H9 (cell line): ENCODE results near the gene SH3RF3. TPM values are rescaled to one million over a fixed set of nuclear protein-coding genes. Genes with fewer than 3 reads are reported as not detected.

Source experiments
- DNase-seq: peaks from one replicate; pipeline ENCODE4 v3.0.0-alpha.2; 2017
- H2AFZ ChIP-seq: one replicate; pipeline ENCODE4 v1.6.1; 2013; ENCODE audit warnings: mild to moderate bottlenecking, low read length, control low read depth, moderate library complexity
- H2AK5ac ChIP-seq: 2 replicates; pipeline ENCODE4 v1.6.1; 2013; ENCODE audit warnings: low read length, control low read depth, mixed read lengths; ENCODE audit not compliant: insufficient read length
- H2BK120ac ChIP-seq: one replicate; pipeline ENCODE4 v1.6.1; 2013; ENCODE audit warnings: low read depth, mild to moderate bottlenecking, low read length, control low read depth, inconsistent platforms; ENCODE audit not compliant: poor library complexity, severe bottlenecking
- H2BK12ac ChIP-seq: 2 replicates; pipeline ENCODE4 v1.6.1; 2013; ENCODE audit warnings: low read length, control low read depth, mixed read lengths, low read depth; ENCODE audit not compliant: insufficient read length
- H2BK15ac ChIP-seq: 2 replicates; pipeline ENCODE4 v1.6.1; 2013; ENCODE audit warnings: low read depth, low read length, control low read depth
- H2BK20ac ChIP-seq: one replicate; pipeline ENCODE4 v1.6.1; 2013; ENCODE audit warnings: low read depth, mild to moderate bottlenecking, low read length, control low read depth, inconsistent platforms; ENCODE audit not compliant: poor library complexity, severe bottlenecking
- H2BK5ac ChIP-seq: 2 replicates; pipeline ENCODE4 v1.6.1; 2013; ENCODE audit warnings: low read length, control low read depth, mixed read lengths; ENCODE audit not compliant: insufficient read length
- H3K14ac ChIP-seq: 2 replicates; pipeline ENCODE4 v1.6.1; 2013; ENCODE audit warnings: low read length, control low read depth; ENCODE audit not compliant: insufficient read depth
- H3K18ac ChIP-seq: 2 replicates; pipeline ENCODE4 v1.6.1; 2013; ENCODE audit warnings: low read depth, mild to moderate bottlenecking, mixed read lengths, low read length, control low read depth; ENCODE audit not compliant: insufficient read length
- H3K23ac ChIP-seq: 2 replicates; pipeline ENCODE4 v1.6.1; 2013; ENCODE audit warnings: low read length, control low read depth, mixed read lengths, low read depth; ENCODE audit not compliant: insufficient read length
- H3K23me2 ChIP-seq: 2 replicates; pipeline ENCODE4 v1.6.1; 2013; ENCODE audit warnings: low read depth, mild to moderate bottlenecking, mixed read lengths, low read length, control low read depth; ENCODE audit not compliant: insufficient read length, poor library complexity, severe bottlenecking
- H3K27ac ChIP-seq: 2 replicates; pipeline ENCODE4 v1.5.1; 2013; ENCODE audit warnings: low read length, control low read depth, mixed read lengths, low read depth; ENCODE audit not compliant: insufficient read length
- H3K27me3 ChIP-seq: 2 replicates; pipeline ENCODE4 v1.6.1; 2013; ENCODE audit warnings: low read length, control low read depth, inconsistent platforms; ENCODE audit not compliant: insufficient read depth
- H3K4ac ChIP-seq: 2 replicates; pipeline ENCODE4 v1.6.1; 2013; ENCODE audit warnings: low read depth, mild to moderate bottlenecking, control low read depth, inconsistent platforms, low read length, moderate library complexity
- H3K4me1 ChIP-seq: 2 replicates; pipeline ENCODE4 v1.6.1; 2013; ENCODE audit warnings: low read length, control low read depth, inconsistent platforms; ENCODE audit not compliant: insufficient read depth
- H3K4me2 ChIP-seq: 2 replicates; pipeline ENCODE4 v1.6.1; 2013; ENCODE audit warnings: low read length, control low read depth, mixed read lengths; ENCODE audit not compliant: insufficient read length, insufficient read depth
- H3K56ac ChIP-seq: 2 replicates; pipeline ENCODE4 v1.6.1; 2013; ENCODE audit warnings: low read depth, mild to moderate bottlenecking, mixed read lengths, low read length, control low read depth; ENCODE audit not compliant: insufficient read length
- H3K79me1 ChIP-seq: 2 replicates; pipeline ENCODE4 v1.6.1; 2013; ENCODE audit warnings: low read depth, mild to moderate bottlenecking, moderate library complexity, low read length, control low read depth, inconsistent platforms; ENCODE audit not compliant: insufficient read depth, poor library complexity, severe bottlenecking
- H3K79me2 ChIP-seq: 2 replicates; pipeline ENCODE4 v1.6.1; 2013; ENCODE audit warnings: low read length, control low read depth, inconsistent platforms; ENCODE audit not compliant: insufficient read depth
- H3K9ac ChIP-seq: 2 replicates; pipeline ENCODE4 v1.6.1; 2013; ENCODE audit warnings: low read length, control low read depth, mixed read lengths; ENCODE audit not compliant: insufficient read length; ENCODE audit errors: extremely low read depth
- H3K9me3 ChIP-seq: one replicate; pipeline ENCODE4 v1.6.1; 2013; ENCODE audit warnings: low read depth, low read length, inconsistent platforms; ENCODE audit not compliant: control insufficient read depth
- H3T11ph ChIP-seq: one replicate; pipeline ENCODE4 v1.6.1; 2013; ENCODE audit warnings: mild to moderate bottlenecking, low read length, control low read depth, inconsistent platforms
- H4K20me1 ChIP-seq: one replicate; pipeline ENCODE4 v1.6.1; 2013; ENCODE audit not compliant: control insufficient read depth, insufficient read length, insufficient read depth
- H4K5ac ChIP-seq: 2 replicates; pipeline ENCODE4 v1.6.1; 2013; ENCODE audit warnings: low read depth, mild to moderate bottlenecking, mixed read lengths, low read length, control low read depth; ENCODE audit not compliant: insufficient read length
- H4K8ac ChIP-seq: replicated peaks from 2 replicates; pipeline ENCODE4 v1.6.1; 2013; ENCODE audit warnings: low read length, control low read depth, mixed read lengths, low read depth; ENCODE audit not compliant: insufficient read length
- H4K91ac ChIP-seq: 2 replicates; pipeline ENCODE4 v1.6.1; 2013; ENCODE audit warnings: low read depth, mild to moderate bottlenecking, moderate library complexity, mixed read lengths, low read length, control low read depth; ENCODE audit not compliant: insufficient read length
- H3K27ac Mint-ChIP-seq, 3 experiments: 2 replicates in 2 of 3; 3 replicates in 1 of 3; pipeline ENCODE4 v1.8.0; 2020 to 2021; ENCODE audit warnings: mixed read lengths in 3 of 3, mild to moderate bottlenecking in 1 of 3, moderate library complexity in 1 of 3
- H3K27me3 Mint-ChIP-seq: 2 replicates; pipeline ENCODE4 v1.8.0; 2021; ENCODE audit warnings: low read depth, mild to moderate bottlenecking, moderate library complexity, mixed read lengths
- H3K36me3 Mint-ChIP-seq, 3 experiments: 2 replicates in 2 of 3; 3 replicates in 1 of 3; pipeline ENCODE4 v1.8.0; 2020 to 2021; ENCODE audit warnings: low read depth in 3 of 3, mixed read lengths in 3 of 3; ENCODE audit not compliant: insufficient read depth in 1 of 3
- H3K4me1 Mint-ChIP-seq, 2 experiments: 2 replicates each; pipeline ENCODE4 v1.8.0; 2020; ENCODE audit warnings: mixed read lengths in 2 of 2
- H3K4me3 Mint-ChIP-seq, 2 experiments: 2 replicates in 1 of 2; 3 replicates in 1 of 2; pipeline ENCODE4 v1.8.0; 2020 to 2021; ENCODE audit warnings: mild to moderate bottlenecking in 2 of 2, mixed read lengths in 2 of 2, moderate library complexity in 1 of 2
- H3K9me3 Mint-ChIP-seq, 2 experiments: 2 replicates in 1 of 2; 3 replicates in 1 of 2; pipeline ENCODE4 v1.8.0; 2020; ENCODE audit warnings: mild to moderate bottlenecking in 2 of 2, mixed read lengths in 2 of 2, moderate library complexity in 1 of 2
- WGBS: extraction: QIAGEN DNeasy Blood & Tissue Kit; methylation state at CpG from one replicate; pipeline ENCODE4 v1.1.7; 2013; ENCODE audit warnings: missing lambda C conversion rate, low lambda C conversion rate, mixed read lengths; ENCODE audit not compliant: insufficient read length; ENCODE audit errors: extremely low coverage; 5-methylcytosine and 5-hydroxymethylcytosine counted together
- total RNA-seq: library from RNA; stranded (reverse); gene quantifications from 2 replicates; pipeline ENCODE4 v1.2.1, GENCODE V29; 2021
- TF ChIP-seq, protein P1 (sequence below): fragments of 200-600 bp; sonication (generic); conservative IDR thresholded peaks from 3 replicates; pipeline ENCODE4 v1.8.0; 2021; ENCODE audit warnings: antibody characterized with exemption, mild to moderate bottlenecking

SH3RF3 gene
- total RNA-seq, 1 experiment from 2014 or later, result 0.46 TPM

- H3K23ac ChIP-seq, result no peak overlapping the region
- H3K18ac ChIP-seq, result no peak overlapping the region
- Mint-ChIP-seq H3K9me3 (no peaks in the 10 kb centered on the region), H3K27ac (no peak overlapping the region), H3K36me3 (no peaks in the 10 kb centered on the region), H3K4me3 (no peak overlapping the region), H3K4me1 (no peaks in the 10 kb centered on the region), H3K27me3 (no peaks in the 10 kb centered on the region; the same call in none of the 2 replicates)
- no peaks in the 10 kb centered on the region for H3K79me1 ChIP-seq
- no peaks in the 10 kb centered on the region for H3K79me2 ChIP-seq
- H3K4ac ChIP-seq, result no peak overlapping the region
- no peaks in the 10 kb centered on the region for H3K9me3 ChIP-seq
- no peak overlapping the region for H3K27ac ChIP-seq
- no peak overlapping the region for H3K9ac ChIP-seq
- H4K91ac ChIP-seq, result no peak overlapping the region
- no peak overlapping the region for H2AK5ac ChIP-seq
- TF ChIP-seq, protein P1, sequence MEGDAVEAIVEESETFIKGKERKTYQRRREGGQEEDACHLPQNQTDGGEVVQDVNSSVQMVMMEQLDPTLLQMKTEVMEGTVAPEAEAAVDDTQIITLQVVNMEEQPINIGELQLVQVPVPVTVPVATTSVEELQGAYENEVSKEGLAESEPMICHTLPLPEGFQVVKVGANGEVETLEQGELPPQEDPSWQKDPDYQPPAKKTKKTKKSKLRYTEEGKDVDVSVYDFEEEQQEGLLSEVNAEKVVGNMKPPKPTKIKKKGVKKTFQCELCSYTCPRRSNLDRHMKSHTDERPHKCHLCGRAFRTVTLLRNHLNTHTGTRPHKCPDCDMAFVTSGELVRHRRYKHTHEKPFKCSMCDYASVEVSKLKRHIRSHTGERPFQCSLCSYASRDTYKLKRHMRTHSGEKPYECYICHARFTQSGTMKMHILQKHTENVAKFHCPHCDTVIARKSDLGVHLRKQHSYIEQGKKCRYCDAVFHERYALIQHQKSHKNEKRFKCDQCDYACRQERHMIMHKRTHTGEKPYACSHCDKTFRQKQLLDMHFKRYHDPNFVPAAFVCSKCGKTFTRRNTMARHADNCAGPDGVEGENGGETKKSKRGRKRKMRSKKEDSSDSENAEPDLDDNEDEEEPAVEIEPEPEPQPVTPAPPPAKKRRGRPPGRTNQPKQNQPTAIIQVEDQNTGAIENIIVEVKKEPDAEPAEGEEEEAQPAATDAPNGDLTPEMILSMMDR, result no peak
- H4K20me1 ChIP-seq, result no peaks in the 10 kb centered on the region
- no peak overlapping the region for H3K56ac ChIP-seq
- H2AFZ ChIP-seq, result no peak overlapping the region
- H4K5ac ChIP-seq, result no peak overlapping the region
- no peaks in the 10 kb centered on the region for H3K27me3 ChIP-seq
- H4K8ac ChIP-seq, result no peak overlapping the region
- no peak overlapping the region for H3K4me2 ChIP-seq
- H2BK20ac ChIP-seq, result no peak overlapping the region
- no peaks in the 10 kb centered on the region for H3K4me1 ChIP-seq
- WGBS, result no CpG with 5 or more reads among the region's 10 CpGs
- H3K14ac ChIP-seq, result no peak overlapping the region
- H2BK5ac ChIP-seq, result no peak overlapping the region
- no peaks in the 10 kb centered on the region for H3K23me2 ChIP-seq
- no peak for DNase-seq
- H2BK120ac ChIP-seq, result no peak overlapping the region
- no peak overlapping the region for H3T11ph ChIP-seq
- H2BK15ac ChIP-seq, result no peak overlapping the region
- no peak overlapping the region for H2BK12ac ChIP-seq
Observed at GRCh38 chr2:109480486-109481195, 351.6 kb downstream of the SH3RF3 start.
